Left hindlimb (tissue), 1 donor: Measurements from ENCODE around the gene GATA5.
"Not testable (repeated sequence)": the region's sequence is repeated elsewhere in the genome, so short reads cannot be mapped to it uniquely, and the experiment has no call there.

Source experiments
- DNase-seq: peaks from one replicate; pipeline ENCODE4 v3.0.0-alpha.2; 2018

Gene GATA5

DNA sequence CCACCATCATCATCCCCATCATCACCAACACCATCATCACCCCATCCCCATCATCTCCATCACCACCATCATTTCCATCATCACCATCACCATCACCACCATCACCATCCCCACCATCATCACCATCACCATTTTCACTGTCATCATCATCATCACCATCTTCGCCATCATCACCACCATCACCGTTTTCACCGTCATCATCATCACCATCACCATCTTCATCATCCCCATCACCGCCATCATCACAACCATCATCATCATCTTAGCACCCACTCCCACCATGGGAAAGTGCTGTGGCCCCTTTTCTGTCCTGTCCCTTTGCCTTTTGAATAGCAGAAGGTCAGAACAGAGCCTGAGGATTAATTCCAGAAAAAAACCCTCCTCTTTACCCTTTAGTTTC lies 28.5 kb upstream of the GATA5 start:
- DNase-seq: no peak

DNA sequence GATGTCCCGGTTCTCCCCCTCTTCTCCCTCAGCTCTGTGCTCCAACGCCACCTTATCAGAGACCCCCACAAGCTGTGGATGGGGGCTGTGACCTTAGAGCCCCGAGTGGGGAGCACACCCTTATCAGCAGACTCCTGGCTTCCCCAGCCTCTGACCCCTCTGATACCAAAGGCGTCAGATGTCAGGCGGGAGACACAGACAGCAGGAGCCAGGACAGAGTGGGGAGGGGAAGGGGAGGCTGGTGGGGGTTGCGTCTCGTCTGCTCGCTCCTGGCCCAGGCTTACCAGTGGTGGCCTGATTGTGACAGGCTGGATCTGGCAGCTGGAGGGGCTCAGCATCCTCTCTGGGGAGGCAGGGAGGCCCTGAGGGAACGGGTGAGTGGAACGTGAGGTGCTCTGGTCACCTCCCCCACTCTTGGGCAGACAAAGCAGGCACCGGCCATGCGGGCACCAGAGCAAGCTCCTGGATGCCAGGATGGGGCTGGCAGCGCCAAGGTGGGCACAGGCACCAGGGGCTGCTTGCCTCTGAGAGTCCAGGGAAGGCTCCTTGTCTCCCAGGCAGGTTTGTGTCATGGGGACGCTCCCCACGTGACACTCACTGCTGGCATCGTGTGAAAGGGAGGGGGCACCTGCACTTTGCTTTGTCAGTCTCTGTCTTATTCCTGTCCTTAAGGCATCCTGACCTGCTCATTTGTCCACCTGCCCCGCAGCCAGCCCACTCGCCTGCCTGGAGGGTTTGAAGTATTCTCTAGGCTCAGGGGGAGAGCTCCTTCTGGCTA lies 27.8 kb upstream of the GATA5 start:
- DNase-seq: no peak

DNA sequence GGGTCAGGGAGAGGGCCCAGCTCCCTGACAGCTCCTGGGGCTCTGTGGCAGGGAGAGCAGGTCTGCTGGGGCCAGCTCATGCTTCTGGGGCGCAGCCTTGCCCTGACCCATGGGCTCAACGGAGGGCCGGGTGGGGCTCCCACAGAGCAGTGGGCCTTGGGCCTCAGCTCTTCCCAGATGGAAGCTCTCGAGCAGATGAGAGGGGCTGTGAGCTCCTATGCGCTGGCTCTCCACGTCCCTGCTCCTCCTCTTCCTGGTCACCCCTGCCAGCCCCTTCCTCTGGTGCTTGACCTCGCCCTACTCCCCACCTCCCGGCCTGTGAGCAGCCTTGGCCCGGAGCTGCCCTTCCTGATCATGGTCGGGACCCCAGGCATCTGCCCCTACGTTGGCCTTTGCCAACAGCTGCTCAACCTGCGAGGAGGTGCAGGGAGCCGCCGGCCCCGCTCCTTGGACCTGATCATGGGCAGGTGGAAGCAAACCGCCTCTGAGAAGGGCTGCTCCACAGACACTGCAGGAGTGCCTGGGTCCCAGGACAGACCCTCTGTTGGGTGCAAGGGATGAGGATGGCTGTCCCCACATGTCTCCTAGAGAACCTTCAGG lies 26.8 kb upstream of the GATA5 start:
- DNase-seq: no peak

DNA sequence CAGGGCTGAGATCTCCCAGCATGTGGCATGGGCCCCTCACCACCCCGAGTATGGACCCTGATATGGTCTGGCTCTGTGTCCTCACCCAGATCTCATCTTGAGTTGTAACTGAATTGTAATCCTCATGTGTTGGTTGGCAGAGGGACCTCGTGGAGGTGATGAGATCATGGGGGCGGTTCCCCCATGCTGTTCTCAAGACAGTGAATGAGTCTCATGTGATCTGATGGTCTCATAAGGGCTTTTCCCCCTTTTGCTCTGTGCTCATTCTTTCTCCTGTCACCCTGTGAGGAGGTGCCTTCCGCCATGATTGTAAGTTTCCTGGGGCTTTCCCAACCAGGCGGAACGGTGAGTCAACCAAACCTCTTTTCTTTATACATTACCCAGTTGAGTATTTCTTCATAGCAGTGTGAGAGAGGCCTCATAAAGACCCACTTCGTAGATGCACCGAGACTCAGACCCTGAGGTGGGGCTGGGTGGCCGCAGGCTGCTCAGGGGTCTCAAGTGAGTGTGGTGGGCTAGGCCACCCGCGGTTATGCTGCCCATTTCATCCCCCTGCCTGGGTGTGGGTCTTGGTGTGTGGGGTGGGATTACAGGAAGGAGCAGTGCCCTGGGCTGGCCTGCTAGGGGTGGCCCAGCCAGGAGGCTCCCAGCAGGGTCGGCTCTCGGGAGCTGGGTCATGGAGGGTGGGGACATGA lies 26.2 kb upstream of the GATA5 start:
- no peak for DNase-seq

DNA sequence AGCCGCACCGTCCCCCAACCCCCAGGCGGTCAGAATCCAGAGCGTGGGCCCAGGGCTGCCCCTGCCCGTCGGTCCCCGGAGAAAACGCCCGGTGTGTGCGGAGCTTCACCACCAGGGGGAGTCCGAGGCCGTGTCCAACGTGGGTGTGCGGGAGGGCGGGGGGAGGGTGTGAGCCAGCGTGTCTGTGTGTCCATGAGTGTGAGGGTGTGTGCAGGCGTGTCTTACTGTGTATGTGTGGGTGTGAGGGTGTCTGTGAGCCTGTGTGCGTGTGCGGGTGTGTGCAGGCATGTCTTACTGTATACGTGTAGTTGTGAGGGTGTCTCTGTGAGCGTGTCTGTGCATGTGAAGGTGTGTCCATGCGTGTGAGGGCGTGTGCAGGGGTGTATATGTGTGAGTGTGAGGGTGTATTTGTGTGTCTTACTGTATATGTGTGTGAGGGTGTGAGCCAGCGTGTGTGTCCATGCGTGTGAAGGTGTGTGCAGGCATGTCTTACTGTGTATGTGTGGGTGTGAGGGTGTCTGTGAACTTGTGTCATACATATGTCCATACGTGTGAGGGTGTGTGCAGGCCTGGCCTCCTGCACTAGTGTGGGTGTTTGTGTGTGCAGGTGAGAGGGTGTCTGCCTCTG lies 24.6 kb upstream of the GATA5 start:
- DNase-seq: no peak

DNA sequence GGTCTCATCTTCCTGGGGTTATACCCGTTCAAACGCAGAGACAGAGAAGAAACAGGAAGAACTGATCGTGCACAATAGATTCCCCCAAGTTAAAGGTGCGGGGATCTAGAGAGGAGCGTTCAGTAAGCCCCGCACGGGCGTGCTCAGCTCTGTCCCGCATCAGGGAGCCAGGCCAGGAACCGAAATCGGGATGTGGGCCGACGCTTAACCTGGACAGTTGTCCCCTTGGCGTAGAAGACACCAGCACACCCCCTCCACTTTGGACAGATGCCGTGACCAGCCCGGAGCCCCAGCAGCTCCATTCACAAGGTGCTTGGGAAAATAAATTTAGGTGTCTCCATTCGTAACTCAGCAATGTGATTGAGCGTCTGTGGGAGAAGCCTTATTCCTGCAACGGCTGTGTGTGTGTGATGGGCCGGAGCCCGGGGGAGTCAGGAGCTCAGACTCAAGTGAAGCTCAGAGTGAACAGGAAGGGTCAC lies 24.0 kb upstream of the GATA5 start:
- no peak for DNase-seq

DNA sequence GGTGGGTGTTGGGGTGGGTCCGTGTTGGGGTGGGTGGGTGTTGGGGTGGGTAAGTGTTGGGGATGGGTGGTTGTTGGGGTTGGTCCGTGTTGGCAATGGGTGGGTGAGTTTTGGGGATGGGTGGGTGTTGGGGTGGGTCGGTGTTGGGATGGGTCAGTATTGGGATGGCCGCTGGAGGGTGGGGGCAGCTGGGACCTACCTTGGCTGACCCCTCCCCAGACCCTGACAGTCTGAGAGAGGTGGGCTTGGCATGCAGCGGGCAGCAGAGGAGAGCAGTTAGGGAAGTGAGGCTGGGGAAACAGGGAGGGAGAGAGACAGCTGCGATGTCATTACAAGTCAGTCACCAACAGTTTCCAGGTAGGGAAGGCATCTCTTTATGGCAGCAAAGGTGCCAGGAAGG lies 23.1 kb upstream of the GATA5 start:
- DNase-seq: no peak

DNA sequence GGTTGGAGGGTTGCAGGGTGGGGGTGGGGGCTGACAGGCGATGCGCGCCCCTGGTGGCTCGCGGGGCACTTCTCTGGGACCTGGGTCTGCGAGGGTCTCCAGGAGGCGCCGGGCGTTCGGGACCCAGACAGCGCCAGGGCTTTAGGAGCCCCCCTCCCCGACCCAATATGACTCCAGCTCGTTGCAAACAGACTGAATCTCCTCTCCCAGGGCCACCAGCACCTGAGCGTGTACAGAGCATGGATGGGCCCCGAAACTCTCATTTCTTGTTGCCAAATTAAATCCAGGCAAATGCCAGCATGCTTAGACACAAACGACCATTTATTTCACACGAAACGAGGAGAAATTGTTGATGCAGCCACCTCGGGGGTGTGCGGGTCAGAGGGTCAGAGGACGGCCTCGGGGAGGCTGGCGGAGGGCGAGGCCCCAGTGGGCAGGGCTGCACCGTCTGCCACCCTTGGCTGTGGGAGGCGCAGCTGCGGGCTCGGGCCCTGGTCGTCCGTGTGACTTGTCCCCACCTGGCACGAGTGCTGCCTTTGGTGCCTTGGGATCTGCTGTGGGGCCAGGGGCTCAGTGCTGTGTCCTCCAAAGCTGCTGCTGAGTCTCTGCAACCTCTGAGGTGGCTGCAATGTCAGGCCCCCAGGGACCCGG lies 20.9 kb upstream of the GATA5 start:
- no peak for DNase-seq

DNA sequence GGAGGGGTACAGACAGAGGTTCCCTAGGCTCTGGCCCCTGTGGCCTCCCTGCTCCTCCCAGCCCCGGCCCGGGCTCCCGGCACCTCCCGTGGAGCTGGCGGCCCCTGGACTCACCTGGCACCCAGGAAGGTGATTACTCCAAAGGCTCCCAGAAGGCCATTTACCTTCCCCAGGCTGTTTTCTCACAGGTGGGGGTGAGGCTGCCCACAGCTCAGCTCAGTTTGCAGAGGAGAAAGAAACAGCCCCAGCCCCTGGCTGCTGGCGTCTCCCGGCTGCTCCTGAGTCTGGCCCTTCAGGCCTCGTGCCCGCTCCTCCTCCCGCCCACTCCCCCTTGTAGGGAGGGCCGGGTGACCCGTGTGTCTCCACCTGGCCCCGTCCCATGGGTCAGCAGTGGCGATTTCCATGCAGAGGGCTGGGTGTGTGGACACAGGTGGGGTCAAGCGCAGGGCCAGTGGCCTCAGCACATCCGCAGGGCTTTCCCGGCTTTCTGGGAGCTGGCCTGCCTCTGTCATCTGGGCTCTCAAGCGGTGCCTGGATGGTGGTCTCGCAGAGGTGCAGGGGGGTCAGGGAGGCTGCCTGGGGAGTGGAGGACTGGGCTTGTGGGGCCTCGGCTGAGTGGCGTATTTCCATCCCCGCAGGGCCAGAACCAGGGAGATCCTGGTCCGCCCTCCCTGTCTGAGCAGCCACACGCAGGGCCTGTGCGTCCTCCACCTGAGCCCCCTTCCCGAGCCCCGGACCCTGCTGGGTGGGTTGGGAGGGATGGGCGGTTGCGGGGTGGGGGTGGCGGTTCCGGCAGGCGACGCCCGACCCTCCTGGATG lies 20.2 kb upstream of the GATA5 start:
- DNase-seq: no peak

DNA sequence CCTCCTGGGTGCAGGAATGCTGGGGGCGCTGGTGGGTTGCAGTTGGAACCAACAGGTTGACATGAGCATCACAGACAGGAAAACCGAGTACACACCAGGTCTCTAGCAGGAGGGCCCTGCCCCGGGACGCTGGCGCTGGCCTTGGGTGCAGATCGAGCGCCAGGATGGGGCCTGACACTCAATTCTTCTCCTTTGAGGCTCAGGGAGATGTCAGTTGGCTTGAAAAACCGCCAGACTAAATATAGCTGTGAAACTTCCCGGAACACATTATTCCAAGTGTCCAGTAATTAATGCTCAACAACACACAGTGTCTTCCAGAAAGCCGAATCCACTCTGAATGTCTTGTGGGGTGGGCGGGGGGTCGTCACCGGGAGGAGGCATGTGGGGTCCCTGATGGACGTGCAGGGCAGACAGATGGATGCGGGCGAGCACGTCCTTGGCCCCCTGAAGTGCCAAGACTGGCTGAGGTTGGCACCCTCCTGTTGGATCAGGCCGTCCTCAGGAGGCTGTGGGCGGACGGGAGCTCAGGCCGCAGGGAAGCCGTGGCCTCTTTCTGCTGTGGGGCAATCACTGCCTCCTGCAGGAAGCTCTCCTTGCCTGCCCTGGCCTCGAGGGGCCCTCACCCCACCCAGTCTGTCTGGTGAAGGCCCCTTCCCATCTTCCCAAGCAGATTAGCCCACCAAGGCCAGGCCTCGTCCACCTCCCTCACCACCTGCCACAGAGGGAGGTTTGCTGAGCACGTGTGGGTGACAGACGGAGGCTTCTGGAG lies 19.4 kb upstream of the GATA5 start:
- DNase-seq: no peak

DNA sequence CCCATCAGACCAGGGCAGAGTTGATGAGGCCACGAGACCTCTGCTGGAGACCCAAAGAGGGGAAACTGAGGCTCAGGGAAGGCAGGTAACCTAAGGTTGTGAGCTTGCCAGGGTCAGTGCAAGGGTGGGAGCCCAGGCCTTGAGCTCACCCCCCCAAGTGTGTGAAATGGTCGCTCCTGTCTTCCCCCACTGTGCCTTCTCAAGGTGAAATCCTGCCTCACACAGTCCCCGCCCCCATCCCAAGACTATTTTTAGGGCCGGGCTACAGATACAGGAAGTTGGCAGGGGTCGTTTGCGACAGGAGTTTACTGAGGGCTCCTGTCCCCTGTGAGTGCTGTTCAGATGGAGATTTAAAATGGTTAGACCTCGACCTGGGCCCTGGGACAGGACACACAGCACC lies 18.7 kb upstream of the GATA5 start:
- no peak for DNase-seq

DNA sequence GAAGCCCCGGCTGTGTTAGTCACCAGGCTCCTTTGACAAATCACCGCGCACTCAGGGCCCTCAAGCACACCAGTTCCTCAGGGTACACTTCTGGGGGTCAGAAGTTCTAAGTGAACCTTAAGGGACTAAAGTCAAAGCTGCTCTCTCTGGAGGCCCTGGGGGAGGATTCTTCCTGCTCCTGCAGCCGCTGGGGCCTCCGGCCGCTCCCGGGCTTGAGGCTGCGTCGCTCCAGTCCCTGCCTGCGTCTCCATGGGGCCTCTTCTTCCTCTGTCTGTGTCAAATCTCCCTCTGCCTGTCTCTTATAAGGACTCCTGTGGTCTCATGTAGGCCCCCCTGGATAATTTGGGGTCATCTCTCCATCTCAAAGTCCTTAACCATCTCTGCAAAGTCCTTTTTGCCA lies 18.1 kb upstream of the GATA5 start:
- no peak for DNase-seq

DNA sequence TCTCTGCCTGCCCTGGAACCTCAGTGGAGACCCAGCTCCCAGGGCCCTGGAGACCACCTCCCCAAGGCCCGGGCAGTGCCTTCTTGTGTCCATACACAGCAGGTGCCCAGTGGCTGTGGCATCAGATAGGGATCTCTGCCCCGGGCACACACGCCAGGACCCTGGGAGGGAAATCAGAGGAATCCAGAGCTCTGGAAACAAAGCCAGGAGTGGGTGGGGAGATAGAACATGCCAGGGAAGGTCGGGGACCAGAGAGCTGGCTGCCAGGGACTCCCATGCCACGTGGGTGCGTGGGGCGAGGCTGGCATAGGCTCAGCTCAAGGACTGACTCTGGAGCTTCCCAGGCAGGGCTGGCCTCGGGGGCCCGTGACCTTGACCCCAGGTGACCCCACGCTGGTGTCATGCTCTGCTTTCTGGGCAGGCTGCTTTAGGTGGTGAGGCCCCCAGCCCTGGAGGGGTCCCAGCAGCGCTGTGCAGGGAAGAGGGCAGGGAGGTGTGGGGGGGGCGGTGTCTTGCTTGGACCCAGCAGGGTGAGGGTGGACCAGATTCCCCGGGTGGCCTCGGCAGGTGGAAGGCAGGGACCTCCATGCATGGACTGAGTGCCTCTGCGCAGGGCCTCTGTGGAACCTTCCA lies 17.6 kb upstream of the GATA5 start:
- DNase-seq: no peak

DNA sequence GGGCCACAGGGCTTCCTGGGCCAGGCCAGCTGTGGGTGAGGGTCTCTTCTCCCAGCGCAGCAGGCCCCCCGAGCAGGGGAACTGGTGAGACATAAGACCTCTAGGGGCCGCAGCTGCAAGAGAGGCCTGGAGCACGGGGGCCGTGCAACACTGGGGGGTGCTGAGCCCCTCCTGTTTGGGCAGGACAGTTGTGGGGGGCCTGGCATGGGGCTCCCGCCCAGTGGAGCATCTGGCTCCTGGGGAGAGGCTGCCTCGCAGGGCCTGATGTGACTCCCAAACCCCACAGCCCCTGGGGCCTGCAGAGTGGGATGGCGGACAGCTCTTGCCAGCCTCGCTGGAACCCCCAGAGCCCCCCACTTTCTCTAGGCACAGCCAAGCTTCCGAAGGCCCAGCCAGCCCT lies 16.9 kb upstream of the GATA5 start:
- no peak for DNase-seq

DNA sequence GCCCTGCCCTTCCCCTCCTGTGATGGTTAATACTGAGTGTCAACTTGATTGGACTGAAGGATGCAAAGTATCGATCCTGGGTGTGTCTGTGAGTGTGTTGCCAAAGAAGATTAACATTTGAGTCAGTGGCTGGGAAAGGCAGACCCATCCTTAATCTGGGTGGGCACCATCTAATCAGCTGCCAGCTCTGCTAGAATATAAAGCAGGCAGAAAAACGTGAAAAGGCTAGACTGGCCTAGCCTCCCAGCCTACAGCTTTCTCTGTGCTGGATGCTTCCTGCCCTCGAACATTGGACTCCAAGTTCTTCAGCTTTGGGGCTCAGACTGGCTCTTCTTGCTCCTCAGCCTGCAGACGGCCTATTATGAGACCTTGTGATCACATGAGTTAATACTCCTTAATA lies 15.0 kb upstream of the GATA5 start:
- DNase-seq: not testable (repeated sequence)

DNA sequence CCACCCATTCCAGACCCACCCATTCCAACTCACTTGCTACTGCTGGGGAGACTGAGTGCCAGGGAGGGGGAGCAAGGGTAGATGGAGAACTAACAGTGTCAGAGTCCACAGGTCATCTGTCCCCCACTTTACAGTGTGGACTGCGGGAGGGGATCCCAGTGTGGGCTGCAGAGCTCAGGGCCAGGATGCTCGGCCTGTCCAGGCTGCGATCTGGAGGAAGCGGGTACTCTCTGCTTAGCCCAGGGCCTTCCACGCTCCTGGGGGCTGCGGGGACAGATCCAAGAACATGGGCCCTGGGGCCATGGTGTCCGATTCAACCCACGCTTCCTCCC lies 14.1 kb upstream of the GATA5 start:
- DNase-seq: no peak

DNA sequence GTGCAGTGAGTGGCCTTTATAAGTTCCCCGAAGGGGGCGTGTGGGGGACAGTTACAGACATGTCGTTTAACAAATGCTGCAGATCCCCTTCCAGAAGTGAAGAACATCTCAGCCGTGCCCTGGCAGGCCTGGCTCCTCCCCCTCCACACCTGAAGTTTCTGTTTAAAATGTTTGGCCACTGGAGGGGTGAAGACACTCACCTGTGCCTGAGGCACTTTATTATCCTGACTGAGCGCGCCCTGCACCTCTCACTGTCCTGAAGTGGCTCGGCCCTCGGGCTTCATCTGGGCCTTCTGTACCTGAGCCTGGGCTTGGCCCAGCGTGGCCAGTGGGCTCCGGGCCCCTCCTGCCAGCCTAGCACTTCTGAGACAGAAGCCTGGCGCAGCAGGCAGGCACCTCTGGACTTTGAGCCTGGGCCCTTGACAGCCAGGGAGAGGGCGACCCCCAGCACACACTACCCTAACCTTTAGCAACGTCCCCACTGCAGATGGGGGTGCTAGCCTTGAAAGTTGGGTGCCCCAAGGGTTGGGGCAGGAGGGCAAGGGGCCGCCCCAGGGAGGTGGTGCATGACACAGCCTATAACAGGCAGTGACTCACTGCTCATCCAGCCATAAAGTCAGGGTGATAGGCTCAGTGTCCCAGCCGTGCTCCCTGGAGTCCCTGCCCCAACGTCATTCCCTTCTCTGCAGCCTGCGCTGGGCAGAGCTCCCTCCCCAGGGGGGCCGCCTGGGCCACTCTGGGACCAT lies 13.6 kb upstream of the GATA5 start:
- DNase-seq: no peak

DNA sequence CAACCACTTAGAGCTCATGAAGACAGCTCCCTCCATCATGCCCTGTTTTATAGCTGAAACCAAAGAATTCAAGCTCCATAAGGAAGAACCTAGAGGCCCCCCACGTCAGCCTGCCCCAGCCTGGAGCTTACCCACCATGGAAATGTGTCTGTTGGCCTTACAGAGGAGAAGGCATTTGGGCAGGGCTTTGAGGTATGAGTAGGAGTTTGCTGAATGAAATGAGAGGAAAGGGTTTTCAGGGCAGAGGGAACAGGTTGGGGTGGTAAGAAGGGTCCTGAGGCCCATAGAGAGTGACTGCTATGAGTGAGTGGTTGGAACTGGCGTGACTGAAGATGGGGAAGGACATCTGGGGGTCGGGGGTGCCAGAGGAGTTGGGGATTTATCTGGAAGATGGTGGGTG lies 12.7 kb upstream of the GATA5 start:
- DNase-seq: no peak

DNA sequence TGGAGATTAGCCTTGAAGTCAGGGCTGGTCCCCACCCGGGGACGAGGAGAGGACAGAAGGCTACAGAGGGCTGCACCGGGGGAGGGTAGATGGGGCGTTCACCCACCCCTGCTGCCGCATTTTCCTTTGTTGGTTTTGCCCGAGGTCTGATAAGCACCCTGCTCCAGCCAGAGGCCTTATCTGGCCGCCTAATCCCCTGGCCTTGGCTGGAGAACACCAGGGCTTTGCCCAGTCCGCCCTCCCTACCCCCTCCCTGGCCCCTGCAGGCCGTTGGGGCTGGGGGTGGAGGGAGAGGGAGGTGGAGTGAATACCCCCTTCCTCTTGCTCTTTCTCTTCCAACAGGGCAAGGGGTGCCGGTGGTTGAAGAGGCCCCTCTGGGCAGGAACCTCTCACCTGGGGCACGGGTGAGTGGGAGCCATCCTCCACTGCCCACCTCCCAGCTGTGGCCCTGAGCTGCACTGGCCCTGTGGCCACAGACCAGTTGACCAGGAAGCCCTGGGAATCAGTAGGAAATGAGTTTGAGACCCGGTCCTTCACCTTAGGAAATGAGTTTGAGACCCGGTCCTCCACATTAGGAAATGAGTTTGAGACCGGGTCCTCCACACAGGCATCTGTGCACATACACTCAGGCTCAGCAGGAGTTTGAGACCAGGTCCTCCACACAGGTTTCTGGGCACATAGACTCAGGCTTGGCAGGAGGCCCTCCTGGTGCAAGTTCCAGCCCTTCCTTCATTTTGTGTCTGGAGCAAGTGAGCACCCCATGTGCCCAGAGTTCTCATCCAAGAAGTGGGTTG lies 12.0 kb upstream of the GATA5 start:
- no peak for DNase-seq
